K562 (cell line): Measurements from ENCODE around the gene XPC. TPM values are rescaled to one million over a fixed set of nuclear protein-coding genes. Genes with fewer than 3 reads are reported as not detected.

Experiments
- ATAC-seq: fragments of 200-7000 bp; cut with Tn5 transposase; 3 replicates; pipeline ENCODE4 v1.9.1; 2020; ENCODE audit warnings: moderate library complexity
- BruUV-seq: library from RNA; stranded (reverse); fragments of 400-500 nt; replicated peaks from 2 replicates; lab custom pipeline; 2021; lab: Mats Ljungman, UMichigan
- CTCF ChIA-PET: fragments of 300-600 bp; formaldehyde crosslinking; extraction: SDS; loops from one replicate; lab custom pipeline; 2021; ENCODE audit warnings: low intra/inter-chr PET ratio; lab: Yijun Ruan, JAX
- POLR2A ChIA-PET: fragments of 300-600, 350-650 bp; sonication (Branson Sonifier 250); formaldehyde crosslinking; extraction: SDS; loops from one replicate; lab custom pipeline; 2021; ENCODE audit warnings: antibody characterized with exemption, inconsistent platforms; lab: Yijun Ruan, JAX
- DNase-seq, 4 experiments: peaks; one replicate each; pipeline versions ENCODE4 v3.0.0 to v3.0.0-alpha.2; 2011 to 2018; ENCODE audit warnings: low spot score in 3 of 4, mixed read lengths in 3 of 4; ENCODE audit errors: extremely low read depth in 1 of 4
- FAIRE-seq: peaks from 2 replicates; lab custom pipeline; 2011; peaks lifted over from hg19 to GRCh38; lab: Jason Lieb, UNC
- H2AFZ ChIP-seq: 2 replicates; pipeline ENCODE4 v1.6.0; 2011; ENCODE audit warnings: low read depth, low read length, control low read depth, inconsistent platforms
- H3K27ac ChIP-seq: fragments of 200-600 bp; 3 replicates; pipeline ENCODE4 v1.8.0; 2011; ENCODE audit warnings: low read depth, mild to moderate bottlenecking, control low read depth, inconsistent platforms, low read length, moderate library complexity, mixed read lengths; ENCODE audit errors: extremely low read depth
- H3K27me3 ChIP-seq, 2 experiments: fragments of 300-600 bp in 1 of 2; 2 replicates in 1 of 2; 3 replicates in 1 of 2; pipeline versions ENCODE4 v1.6.0 to v1.8.0; 2011; ENCODE audit warnings: inconsistent platforms in 2 of 2, low read length in 2 of 2, mild to moderate bottlenecking in 1 of 2, mixed read lengths in 1 of 2, moderate library complexity in 1 of 2; ENCODE audit not compliant: control insufficient read depth in 2 of 2, insufficient read depth in 2 of 2
- H3K36me3 ChIP-seq: fragments of 300-600 bp; 3 replicates; pipeline ENCODE4 v1.8.0; 2011; ENCODE audit warnings: mild to moderate bottlenecking, low read length, inconsistent platforms; ENCODE audit not compliant: control insufficient read depth, insufficient read depth
- H3K4me1 ChIP-seq, 2 experiments: fragments of 200-600 bp in 1 of 2; replicated peaks in 1 of 2; 2 replicates in 1 of 2; 3 replicates in 1 of 2; pipeline versions ENCODE4 v1.5.1 to v1.8.0; 2011; ENCODE audit warnings: inconsistent platforms in 2 of 2, low read length in 2 of 2, mild to moderate bottlenecking in 1 of 2, mixed read lengths in 1 of 2, moderate library complexity in 1 of 2; ENCODE audit not compliant: control insufficient read depth in 2 of 2, insufficient read depth in 2 of 2
- H3K4me2 ChIP-seq: 2 replicates; pipeline ENCODE4 v1.6.1; 2011; ENCODE audit warnings: low read length, control low read depth, inconsistent platforms, mixed read lengths; ENCODE audit not compliant: insufficient read depth
- H3K4me3 ChIP-seq: fragments of 200-600 bp; sonication (generic), shearing (Covaris generic); 2 replicates; pipeline ENCODE4 v1.5.1; 2016; ENCODE audit warnings: control low read depth, inconsistent platforms
- H3K79me2 ChIP-seq: fragments of 200-600 bp; 3 replicates; pipeline ENCODE4 v1.8.0; 2011; ENCODE audit warnings: low read length, inconsistent platforms; ENCODE audit not compliant: control insufficient read depth, insufficient read depth
- H3K9ac ChIP-seq, 2 experiments: 2 replicates each; pipeline versions ENCODE4 v1.6.0 to v1.6.1; 2011; ENCODE audit warnings: low read depth in 2 of 2, low read length in 2 of 2, control low read depth in 1 of 2, inconsistent platforms in 1 of 2, mild to moderate bottlenecking in 1 of 2, mixed read lengths in 1 of 2; ENCODE audit not compliant: insufficient read depth in 1 of 2
- H3K9me1 ChIP-seq: one replicate; pipeline ENCODE4 v1.6.0; 2011; ENCODE audit warnings: inconsistent platforms, mild to moderate bottlenecking, low read length, moderate library complexity; ENCODE audit not compliant: control insufficient read depth, insufficient read depth
- H3K9me3 ChIP-seq: replicated peaks from 2 replicates; pipeline ENCODE4 v1.5.1; 2011; ENCODE audit warnings: low read depth, low read length, inconsistent platforms; ENCODE audit not compliant: control insufficient read depth, insufficient read depth
- H4K20me1 ChIP-seq: replicated peaks from 2 replicates; pipeline ENCODE4 v1.6.1; 2011; ENCODE audit warnings: low read length, inconsistent platforms, mixed read lengths; ENCODE audit not compliant: control insufficient read depth, insufficient read depth
- CBFB ChIP-seq: sonication (generic); formaldehyde crosslinking; IDR thresholded peaks from 2 replicates; pipeline ENCODE4 v1.4.0; 2020; ENCODE audit warnings: mild to moderate bottlenecking, missing genetic modification reagents
- MEIS2 ChIP-seq: fragments of 450-650 bp; IDR thresholded peaks from 2 replicates; pipeline ENCODE4 v1.6.1; 2014; ENCODE audit warnings: mild to moderate bottlenecking; ENCODE audit not compliant: partially characterized antibody
- PKNOX1 ChIP-seq: fragments of 450-650 bp; IDR thresholded peaks from 2 replicates; pipeline ENCODE4 v1.6.1; 2016
- REST ChIP-seq, 2 experiments: fragments of 450-650 bp; formaldehyde crosslinking in 1 of 2; IDR thresholded peaks; 2 replicates each; pipeline versions ENCODE4 v1.4.0 to v1.6.1; 2014 to 2020; ENCODE audit warnings: mild to moderate bottlenecking in 2 of 2, borderline replicate concordance in 1 of 2, low read depth in 1 of 2
- WGBS: fragments of 100-300 bp; shearing (Covaris generic); methylation state at CpG from one replicate; pipeline ENCODE4 v1.1.6; 2016; ENCODE audit warnings: low coverage, mixed read lengths; ENCODE audit not compliant: insufficient coverage; ENCODE audit errors: missing lambda C conversion rate; 5-methylcytosine and 5-hydroxymethylcytosine counted together
- in situ Hi-C: fragments of 300-500 bp; cut with MboI; formaldehyde crosslinking; loops from 4 replicates; pipeline ENCODE4 v1.15.0; 2018; ENCODE audit warnings: inconsistent platforms, mixed read lengths
- intact Hi-C: fragments of 100-400 bp; cut with micrococcal nuclease; formaldehyde crosslinking; loops from 2 replicates; pipeline ENCODE4 v1.14.2; 2022
- polyA plus RNA-seq, 8 experiments: library from polyadenylated mRNA; depleted of rRNA in 4 of 8; stranded (reverse) in 5 of 8; unstranded in 3 of 8; fragments of >200 nt; fragmentation: Nextera tagmentation in 2 of 8; fragmentation: Illumina TruSeq in 1 of 8; extraction: Ambion mirVana in 2 of 8; extraction: Trizol in 1 of 8; gene quantifications; 2 replicates each; pipeline versions ENCODE4 v1.2.1 to v1.2.3, GENCODE V29; 2011 to 2014; ENCODE audit warnings: inconsistent platforms in 1 of 8, missing spikeins in 1 of 8
- total RNA-seq, 7 experiments: library from RNA; depleted of rRNA in 6 of 7; stranded (reverse); fragments of >200 nt in 6 of 7; fragmentation: Illumina TruSeq in 2 of 7; extraction: Trizol in 2 of 7; gene quantifications; 2 replicates each; pipeline versions ENCODE4 v1.2.1 to v1.2.3, GENCODE V29; 2011 to 2021; ENCODE audit warnings: low replicate concordance in 1 of 7

XPC gene
- total and polyA plus RNA-seq, 9 of the 15 experiments (the other 6 are each of a cell fraction or from before 2014, with no cell fraction given), result 3.8 to 54.7 (median 41.3) TPM

GRCh38 chr3:14172496-14172895, 5.9 kb downstream of the XPC start:
- in situ Hi-C loops, result no loop called here
- ChIA-PET CTCF (interaction anchor here (0.6 kb wide), 1 partner anchor 328 kb away, joined by 3 read pairs; no protein-coding TSS in a partner anchor), POLR2A (interaction anchor here (0.7 to 1.0 kb wide), 2 partner anchors 47 to 51 kb away, joined by 3 to 5 read pairs; partner anchors contain the start of genes CHCHD4 and TMEM43)
- 78% methylated on average over 5 of the region's 5 CpGs for WGBS
- no peak for ATAC-seq
- no peak for FAIRE-seq
- Histone ChIP-seq H3K9me1 (no peaks in the 10 kb centered on the region), H3K9me3 (no peaks in the 10 kb centered on the region), H2AFZ (no peak overlapping the region), H4K20me1 (no peaks in the 10 kb centered on the region), H3K4me3 (no peak overlapping the region), H3K79me2 (peaks cover 40% of the 10 kb centered on the region), H3K27ac (no peak overlapping the region), H3K4me1 (peaks cover 5 to 24% of the 10 kb centered on the region in 2 experiments), H3K9ac (no peak overlapping the region), H3K4me2 (no peak overlapping the region), H3K36me3 (peaks cover 62% of the 10 kb centered on the region), H3K27me3 (no peaks in the 10 kb centered on the region)
- TF ChIP-seq CBFB (CRISPR knock-in tag), result no peak
- TF ChIP-seq MEIS2, result peak; percentile 67
- peak; percentile 61 for TF ChIP-seq REST (IDR thresholded peaks at IDR 0.05; ENCODE audit: borderline replicate concordance)
- TF ChIP-seq REST (CRISPR knock-in tag; IDR thresholded peaks at IDR 0.05; ENCODE audit: low read depth), result no peak
- TF ChIP-seq PKNOX1, result peak; percentile 65
- intact Hi-C loops, result no loop called here
- no TSS peak for BruUV-seq
- DNase-seq, result no peak
